H1 (cell line): ENCODE measurements around the gene SNX19.

Experiments
- ASH2L ChIP-seq: fragments of 200-600, 300-600 bp; sonication (generic); IDR thresholded peaks from one replicate; pipeline ENCODE4 v1.7.1; 2017; ENCODE audit warnings: low read length
- EZH2 ChIP-seq: fragments of 200-600 bp; sonication (generic); IDR thresholded peaks from 2 replicates; pipeline ENCODE4 v1.7.1; 2012; ENCODE audit warnings: low read depth, mild to moderate bottlenecking, moderate library complexity, low read length, inconsistent platforms; ENCODE audit not compliant: severe bottlenecking
- JUND ChIP-seq: IDR thresholded peaks from 2 replicates; pipeline ENCODE4 v1.6.1; 2011; ENCODE audit warnings: mild to moderate bottlenecking, improper control_type of control experiment, low read length
- MAFK ChIP-seq: IDR thresholded peaks from 2 replicates; pipeline ENCODE4 v1.6.1; 2012; ENCODE audit warnings: low read depth, mild to moderate bottlenecking, improper control_type of control experiment, low read length
- POLR2A ChIP-seq, 2 experiments: IDR thresholded peaks; 1 replicate in 1 of 2; 2 replicates in 1 of 2; pipeline ENCODE4 v1.6.1; 2011; ENCODE audit warnings: low read depth in 2 of 2, low read length in 2 of 2, mild to moderate bottlenecking in 2 of 2; ENCODE audit errors: control extremely low read depth in 1 of 2
- RFX5 ChIP-seq: IDR thresholded peaks from 2 replicates; pipeline ENCODE4 v1.6.1; 2011; ENCODE audit warnings: low read depth, low read length, improper control_type of control experiment, borderline replicate concordance
- TEAD4 ChIP-seq: IDR thresholded peaks from 2 replicates; pipeline ENCODE4 v1.6.1; 2012; ENCODE audit warnings: low read depth, low read length, inconsistent platforms, mixed read lengths
- TF ChIP-seq, protein P1 (sequence below), 3 experiments: IDR thresholded peaks; 1 replicate in 2 of 3; 2 replicates in 1 of 3; pipeline versions ENCODE4 v1.5.1 to v1.6.1; 2011; ENCODE audit warnings: low read length in 3 of 3, mild to moderate bottlenecking in 3 of 3, inconsistent platforms in 2 of 3, low read depth in 1 of 3, moderate library complexity in 1 of 3; ENCODE audit not compliant: insufficient read depth in 1 of 3; ENCODE audit errors: control extremely low read depth in 1 of 3
- TF ChIP-seq, protein P2 (sequence below): IDR thresholded peaks from 2 replicates; pipeline ENCODE4 v1.6.1; 2011; ENCODE audit warnings: low read length, improper control_type of control experiment

DNA sequence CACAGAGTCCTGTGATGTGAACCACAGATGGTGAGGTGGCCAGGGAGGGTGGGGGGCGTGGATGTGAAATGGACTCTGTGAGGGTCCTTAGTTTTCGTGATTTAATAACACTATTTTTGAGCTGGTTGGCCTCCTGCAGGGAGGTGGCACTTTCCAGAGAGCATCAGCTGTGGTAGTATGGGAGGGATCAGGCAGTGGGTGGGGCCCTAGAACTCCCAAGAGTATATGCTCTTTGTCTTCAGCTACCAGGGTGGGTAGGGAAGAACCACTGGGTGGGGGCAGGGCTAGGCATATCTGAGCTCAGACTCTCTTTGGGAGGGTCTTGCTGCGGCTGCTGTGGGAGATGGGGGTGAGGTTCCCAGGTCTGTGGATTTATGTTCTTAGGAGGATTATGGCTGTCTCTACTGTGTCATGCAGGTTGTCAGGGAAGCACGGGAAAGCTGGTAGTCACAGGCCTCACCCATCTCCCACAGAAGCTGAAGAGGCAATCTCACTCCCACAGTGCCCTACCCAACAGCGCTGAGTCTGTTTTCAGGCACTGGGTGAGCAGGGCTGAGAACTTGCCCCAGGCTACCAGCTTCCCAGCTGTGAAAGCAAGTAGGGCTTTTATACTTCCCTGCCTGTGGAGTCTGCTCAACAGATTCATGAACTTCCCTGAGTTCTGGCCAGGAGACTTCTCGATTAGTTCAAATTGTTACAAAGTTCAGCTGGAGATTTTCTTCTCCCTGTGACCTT is 47.9 kb upstream of the SNX19 start:
- TF ChIP-seq, protein P1, sequence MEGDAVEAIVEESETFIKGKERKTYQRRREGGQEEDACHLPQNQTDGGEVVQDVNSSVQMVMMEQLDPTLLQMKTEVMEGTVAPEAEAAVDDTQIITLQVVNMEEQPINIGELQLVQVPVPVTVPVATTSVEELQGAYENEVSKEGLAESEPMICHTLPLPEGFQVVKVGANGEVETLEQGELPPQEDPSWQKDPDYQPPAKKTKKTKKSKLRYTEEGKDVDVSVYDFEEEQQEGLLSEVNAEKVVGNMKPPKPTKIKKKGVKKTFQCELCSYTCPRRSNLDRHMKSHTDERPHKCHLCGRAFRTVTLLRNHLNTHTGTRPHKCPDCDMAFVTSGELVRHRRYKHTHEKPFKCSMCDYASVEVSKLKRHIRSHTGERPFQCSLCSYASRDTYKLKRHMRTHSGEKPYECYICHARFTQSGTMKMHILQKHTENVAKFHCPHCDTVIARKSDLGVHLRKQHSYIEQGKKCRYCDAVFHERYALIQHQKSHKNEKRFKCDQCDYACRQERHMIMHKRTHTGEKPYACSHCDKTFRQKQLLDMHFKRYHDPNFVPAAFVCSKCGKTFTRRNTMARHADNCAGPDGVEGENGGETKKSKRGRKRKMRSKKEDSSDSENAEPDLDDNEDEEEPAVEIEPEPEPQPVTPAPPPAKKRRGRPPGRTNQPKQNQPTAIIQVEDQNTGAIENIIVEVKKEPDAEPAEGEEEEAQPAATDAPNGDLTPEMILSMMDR (IDR thresholded peaks at IDR 0.05; ENCODE audit: control extremely low read depth in 1 of 3, insufficient read depth in 1 of 3, low read depth in 1 of 3, low read length in 3 of 3) = no peak
- TF ChIP-seq RFX5 (no peak), EZH2 (no peak), TEAD4 (no peak), ASH2L (no peak), POLR2A (IDR thresholded peaks at IDR 0.05; ENCODE audit: control extremely low read depth in 1 of 2, low read depth in 2 of 2, low read length in 2 of 2) (no peak), JUND (no peak), MAFK (no peak)
- TF ChIP-seq, protein P2, sequence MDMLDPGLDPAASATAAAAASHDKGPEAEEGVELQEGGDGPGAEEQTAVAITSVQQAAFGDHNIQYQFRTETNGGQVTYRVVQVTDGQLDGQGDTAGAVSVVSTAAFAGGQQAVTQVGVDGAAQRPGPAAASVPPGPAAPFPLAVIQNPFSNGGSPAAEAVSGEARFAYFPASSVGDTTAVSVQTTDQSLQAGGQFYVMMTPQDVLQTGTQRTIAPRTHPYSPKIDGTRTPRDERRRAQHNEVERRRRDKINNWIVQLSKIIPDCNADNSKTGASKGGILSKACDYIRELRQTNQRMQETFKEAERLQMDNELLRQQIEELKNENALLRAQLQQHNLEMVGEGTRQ = no peak
